Stimulated activated CD8-positive, alpha-beta memory T cell treated with anti-CD3 and anti-CD28 coated beads, Interleukin-4, amount 100 ng/mL, for 4 hours (primary cell): ENCODE data around the gene CAMK2A.
"Not testable (repeated sequence)": the region's sequence is repeated elsewhere in the genome, so short reads cannot be mapped to it uniquely, and the experiment has no call there.

Experiments used
- DNase-seq, 2 donors: peaks; one replicate each; pipeline ENCODE4 v3.0.0-alpha.2; 2020; ENCODE audit warnings: low read depth in 2 of 2, low spot score in 1 of 2

Gene CAMK2A

DNA sequence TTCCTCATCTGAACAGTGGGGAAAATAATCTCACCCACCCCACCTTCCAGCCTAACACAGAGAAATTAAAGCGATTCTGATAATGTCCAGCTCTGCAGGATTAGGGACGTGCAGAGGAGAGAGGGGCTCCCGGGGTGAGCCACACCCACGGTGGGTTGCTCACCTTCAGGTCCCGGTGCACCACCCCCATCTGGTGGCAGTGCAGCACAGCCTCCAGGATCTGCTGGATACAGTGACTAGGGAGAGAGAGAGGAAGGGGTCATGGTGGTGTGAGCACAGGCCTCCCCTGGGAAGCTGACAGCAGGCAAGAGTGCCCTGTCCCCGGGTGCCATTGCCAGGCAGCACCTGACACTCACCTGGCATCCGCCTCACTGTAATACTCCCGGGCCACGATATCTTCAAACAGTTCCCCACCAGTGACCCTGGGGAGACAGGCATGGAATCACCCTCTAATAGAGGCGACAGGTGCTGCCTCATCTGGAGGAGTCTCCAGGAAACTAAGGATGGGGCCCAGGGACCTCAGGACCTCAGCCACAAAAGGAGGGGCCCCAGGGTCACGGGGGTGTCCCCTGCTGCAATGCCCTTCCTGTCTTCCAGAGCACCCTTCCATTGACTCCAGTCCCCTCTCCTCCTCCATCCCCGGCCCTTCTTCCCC is 33.0 kb downstream of the CAMK2A start:
- no peak for DNase-seq

DNA sequence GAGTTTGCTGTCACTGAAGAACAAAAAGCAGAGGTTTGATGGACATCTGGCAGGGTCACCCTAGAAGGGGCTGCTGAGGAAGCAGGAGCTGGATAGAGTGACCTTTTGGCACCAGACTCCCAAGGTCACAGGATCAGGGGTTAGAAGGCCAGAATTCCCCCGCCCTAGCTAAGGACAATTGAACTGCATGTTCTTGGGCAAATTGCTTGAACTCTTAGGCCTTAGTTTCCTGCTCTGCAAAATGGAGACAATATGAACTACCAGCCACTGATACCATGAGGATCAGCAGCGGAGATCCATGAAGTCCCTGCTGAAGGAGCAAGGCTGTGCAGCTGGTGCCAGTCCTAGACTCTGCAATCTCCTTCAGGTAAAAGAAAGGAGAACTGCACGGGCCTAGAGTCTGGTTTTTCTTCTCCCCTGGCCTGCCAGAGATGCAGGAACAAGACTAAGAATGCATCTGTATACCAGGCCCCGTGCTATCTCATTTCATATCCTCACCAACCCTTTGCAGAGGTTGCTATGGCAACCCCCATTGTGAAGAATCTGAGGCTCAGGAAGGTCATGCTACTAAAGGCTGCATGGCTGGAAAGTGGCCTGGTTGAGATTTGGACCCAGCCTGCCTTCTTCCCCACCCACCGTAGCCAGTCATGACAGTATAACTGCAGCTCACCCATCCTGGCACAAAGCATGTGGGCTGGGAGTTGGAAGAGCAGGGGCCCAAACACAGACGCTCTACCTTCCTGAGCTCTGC is 33.7 kb downstream of the CAMK2A start:
- no peak for DNase-seq

DNA sequence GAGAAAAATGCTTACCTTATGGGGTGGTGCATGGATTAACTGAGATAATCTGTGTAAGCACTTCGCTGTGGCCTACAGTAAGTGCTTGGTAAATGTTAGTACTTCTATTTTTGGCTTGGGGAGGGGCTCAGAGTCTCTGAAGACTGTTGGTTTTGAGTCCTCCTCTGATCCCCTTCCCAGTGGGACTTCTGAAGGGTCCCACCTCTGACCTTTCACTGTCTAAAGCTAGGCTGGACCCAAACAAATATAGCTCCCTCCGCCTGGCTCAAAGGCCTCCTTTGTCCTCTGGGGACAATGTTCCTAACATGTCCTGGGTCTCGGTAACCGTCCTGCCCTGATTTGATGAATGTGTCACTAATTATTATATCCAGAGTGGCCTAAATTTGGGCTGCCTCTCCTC is 34.8 kb downstream of the CAMK2A start:
- DNase-seq: no peak

DNA sequence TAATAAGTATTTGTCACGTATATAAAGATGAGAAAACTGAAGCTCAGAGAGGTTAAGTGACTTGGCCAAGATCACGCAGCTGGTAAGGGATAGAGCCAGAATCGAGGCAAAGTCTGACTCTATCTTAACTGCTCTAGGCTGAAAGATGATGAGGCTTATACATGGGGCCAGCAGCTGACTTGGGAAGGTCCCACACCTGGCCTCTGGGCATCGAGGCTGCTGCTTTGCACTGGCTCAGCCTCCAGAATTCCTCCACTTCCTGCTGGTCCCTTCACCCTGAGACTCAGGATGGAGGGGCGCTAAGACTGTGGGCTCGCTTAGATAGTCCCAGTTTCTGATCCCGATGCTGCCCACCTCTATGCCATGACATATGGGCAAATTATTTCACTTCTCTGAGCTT is 35.2 kb downstream of the CAMK2A start:
- no peak for DNase-seq

DNA sequence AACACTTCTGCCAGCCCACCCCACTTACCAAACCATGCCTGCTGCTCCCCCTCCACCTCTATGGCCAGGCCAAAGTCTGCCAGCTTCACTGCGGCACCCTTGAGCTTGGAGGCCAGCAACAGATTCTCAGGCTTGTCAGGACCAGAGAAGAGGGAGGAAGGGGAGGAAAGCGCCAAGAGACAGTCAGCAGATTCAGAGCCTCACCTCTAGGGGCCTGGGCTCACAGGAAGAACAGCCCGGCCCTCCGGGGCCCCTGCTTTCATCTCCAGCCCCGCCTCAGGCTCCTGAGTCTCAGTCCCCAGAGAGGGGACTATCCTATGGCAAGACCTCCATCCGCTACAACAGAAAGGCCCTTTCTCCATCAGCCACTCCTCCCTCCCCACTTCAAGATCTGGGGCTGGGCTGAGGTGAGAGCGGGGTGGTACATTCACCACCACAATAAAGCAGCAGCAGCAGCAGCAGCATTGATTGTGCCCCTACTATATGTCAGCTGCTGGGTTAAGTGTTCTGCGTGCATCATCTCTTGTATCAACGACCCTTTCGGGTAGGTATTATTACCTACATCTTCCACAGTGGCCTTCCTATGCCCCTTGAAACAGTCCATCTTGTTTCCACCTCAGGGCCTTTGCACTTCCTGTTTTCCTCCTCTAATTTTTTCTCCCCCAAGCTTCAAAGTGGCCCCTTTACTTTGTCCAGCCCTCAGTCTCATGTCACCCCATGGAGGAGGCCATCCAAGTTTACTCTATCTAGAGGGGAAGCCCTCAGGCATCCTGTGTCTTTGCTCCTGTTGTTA is 36.0 kb downstream of the CAMK2A start:
- DNase-seq: no peak

DNA sequence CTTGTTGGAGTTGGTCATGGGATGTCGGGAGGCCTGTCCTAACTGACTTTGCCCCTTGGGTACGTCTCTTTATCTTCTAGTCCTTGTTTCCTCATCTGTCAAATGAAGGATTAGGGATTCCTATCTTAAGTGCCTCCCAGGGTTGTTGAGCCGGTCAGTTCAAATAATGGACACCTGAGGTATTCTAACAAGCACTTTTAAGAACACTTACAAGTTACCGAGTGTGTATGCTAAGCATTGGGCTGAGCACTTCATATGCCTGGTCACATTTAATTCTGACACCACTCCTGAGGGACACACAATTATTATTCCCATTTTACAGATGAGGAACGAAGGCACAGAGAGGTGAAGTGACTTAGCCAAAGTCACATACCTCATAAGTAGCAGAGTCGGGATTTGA is 37.1 kb downstream of the CAMK2A start:
- DNase-seq: no peak

DNA sequence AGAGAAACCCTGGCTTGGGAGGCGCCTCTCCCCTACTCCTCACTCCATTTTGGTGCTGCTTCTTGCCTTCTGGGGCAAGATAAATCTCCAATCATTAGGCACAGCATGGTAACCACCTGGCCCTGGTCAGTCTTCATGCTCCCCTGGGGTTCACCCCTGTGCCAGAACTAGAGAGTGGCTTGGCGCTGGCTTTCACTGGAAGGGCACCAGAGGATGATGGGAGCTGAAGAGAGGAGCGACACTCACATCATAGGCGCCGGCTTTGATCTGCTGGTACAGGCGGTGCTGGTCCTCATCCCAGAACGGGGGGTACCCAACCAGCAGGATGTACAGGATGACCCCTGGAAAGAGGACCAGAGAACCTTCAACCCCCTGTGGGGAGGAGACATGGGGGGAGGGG is 38.1 kb downstream of the CAMK2A start:
- DNase-seq: no peak

DNA sequence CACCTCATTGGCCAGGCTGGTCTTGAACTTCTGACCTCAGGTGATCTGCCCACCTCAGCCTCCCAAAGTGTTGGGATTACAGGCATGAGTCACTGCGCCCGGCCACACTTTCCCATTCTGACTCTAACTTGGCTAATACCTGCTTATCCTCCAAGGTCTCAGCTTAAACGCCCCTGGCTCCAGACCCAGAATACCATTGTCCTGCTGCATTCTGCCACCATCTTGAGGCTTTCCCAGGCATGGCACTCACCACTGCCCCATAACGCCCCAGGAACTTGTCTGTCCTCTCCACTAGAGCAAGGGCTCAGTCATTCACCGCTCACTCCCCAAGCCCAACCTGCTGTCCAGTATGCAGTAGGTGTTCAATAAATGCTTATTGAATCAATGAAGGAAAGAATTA is 39.8 kb downstream of the CAMK2A start:
- no peak for DNase-seq

DNA sequence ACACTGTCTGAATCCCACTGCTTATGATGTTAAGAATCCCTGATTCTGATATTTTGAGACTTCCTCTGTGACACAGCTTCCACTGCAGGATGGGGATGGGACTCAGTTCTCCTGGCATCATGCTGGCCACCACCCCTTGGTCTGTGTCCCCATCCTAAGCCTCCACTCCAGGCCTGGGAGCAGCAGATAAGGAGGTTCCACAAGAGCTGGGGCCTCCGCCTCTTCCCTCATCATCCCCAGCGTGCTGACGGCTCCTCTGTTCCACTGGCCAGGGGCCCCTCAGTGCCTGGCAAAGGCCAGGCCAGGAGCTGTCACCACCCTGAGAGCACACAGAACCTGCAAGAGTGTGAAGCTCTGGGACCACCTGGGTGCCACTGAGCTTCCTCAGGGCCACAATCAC is 40.6 kb downstream of the CAMK2A start:
- DNase-seq: no peak

DNA sequence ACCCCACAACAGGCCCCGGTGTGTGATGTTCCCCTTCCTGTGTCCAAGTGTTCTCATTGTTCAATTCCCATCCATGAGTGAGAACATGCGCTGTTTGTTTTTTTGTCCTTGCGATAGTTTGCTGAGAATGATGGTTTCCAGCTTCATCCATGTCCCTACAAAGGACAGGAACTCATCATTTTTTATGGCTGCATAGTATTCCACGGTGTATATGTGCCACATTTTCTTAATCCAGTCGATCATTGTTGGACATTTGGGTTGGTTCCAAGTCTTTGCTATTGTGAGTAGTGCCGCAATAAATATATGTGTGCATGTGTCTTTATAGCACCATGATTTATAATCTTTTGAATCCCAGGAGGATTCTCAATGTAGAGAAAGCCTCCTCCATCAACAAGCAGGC is 41.1 kb downstream of the CAMK2A start:
- DNase-seq: not testable (repeated sequence)

DNA sequence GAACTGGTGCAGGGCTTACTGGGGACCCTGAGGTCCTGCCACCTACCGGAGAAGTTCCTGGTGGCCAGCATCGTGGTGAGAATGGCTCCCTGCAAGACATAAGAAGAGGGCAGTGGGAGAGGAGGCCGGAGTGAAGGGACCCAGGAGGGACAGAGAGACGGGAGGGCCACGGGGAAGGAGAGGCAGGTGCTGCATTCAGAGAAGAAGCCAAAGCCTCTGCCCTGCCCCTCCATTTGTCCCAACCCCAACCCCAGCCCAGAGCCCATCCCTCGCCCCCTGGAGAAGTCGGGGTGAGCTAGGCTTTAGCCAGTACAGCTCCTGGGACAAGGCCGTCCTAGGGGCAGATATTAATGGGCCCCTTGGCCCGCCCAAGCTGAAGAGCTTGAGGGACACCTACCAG is 41.8 kb downstream of the CAMK2A start:
- no peak for DNase-seq

DNA sequence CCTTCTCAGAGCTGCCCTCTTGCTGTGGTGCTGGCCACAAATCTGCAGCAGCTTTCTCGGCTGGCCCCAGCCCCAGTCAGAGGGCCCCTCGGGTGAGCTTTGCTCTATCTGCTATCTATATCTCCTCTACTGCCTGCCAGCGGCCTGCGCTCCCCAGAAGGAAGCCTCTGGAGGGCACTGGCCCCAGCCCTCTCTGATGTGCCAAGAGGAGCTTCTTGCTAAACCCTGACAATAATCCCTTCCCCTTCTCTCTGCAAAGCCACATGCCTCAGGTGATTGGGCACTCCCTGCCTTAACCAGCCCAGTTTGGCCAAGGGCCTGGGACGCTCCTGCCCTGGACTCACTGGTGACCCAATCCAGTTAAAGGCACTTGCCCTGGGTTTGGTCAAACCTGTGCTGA is 42.7 kb downstream of the CAMK2A start:
- no peak for DNase-seq

DNA sequence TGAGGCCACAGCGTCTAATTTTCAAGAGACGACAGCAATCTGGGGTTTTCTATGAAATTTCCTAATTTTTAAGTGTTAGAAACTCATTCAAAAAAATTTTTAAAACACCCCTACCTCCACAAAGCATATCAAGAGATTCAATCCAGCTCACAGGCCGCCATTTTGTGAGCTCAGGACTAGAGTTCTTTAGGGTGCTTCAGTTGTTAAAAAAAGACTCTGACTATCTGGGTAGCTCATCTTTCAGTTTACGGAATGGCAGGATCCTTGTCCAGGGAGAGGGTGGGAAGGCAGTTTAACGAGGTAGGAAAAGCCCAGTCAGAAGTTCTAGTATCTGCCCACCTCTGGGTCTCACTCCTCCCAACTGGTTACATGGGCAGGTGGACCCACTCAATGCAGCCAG is 43.1 kb downstream of the CAMK2A start:
- no peak for DNase-seq

DNA sequence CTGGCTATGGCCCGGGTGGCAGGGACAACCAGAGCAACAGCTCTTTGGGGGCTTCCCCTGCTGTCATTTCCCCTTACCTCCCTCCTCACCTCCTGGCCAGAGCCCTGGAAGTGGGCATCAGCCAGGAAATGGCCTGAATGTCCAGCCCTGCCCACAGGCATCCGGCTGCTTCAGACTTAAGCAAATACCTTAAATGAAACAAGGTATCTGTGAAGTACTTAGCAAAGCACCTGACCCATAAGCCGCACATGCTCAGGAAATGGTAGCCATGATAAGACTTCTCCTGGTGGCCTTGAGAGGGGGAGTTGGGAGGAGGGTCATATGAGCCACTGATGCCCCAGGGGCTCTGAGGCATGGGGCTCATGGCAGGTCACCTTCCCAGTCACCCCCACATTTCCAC is 43.8 kb downstream of the CAMK2A start:
- no peak for DNase-seq

DNA sequence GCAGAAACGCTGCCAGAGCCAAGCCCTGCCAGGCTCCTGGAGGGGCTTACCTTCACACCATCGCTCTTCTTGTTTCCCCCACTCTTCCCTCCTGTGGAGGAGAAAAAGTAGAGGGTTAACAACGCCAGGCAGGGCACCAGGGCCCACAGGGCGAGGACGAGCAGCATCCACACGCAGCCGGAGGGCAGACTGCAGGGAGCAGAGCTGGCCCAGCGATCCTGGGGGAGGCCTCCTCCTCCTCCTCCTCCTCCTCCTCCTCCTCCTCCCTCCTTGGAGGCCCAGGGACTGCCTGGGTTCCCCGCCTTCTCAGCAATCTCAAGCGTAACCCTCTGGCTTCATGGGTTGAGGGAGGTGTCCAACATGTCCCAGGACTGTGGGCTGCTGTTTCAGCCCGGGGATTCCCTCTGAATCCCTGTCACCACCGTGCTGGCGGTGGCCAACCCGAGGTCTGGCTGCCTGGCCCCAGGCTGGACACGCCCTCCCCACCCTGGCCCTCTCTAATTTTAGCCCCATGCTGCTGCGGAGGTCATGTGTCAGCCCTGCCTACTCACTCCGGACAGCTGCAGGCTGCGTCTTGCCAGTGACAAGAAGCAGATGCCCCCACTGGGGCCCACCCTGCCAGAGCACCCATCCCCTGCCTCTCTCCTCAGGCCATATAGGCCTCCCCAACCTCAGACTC is 44.3 kb downstream of the CAMK2A start:
- DNase-seq: no peak

DNA sequence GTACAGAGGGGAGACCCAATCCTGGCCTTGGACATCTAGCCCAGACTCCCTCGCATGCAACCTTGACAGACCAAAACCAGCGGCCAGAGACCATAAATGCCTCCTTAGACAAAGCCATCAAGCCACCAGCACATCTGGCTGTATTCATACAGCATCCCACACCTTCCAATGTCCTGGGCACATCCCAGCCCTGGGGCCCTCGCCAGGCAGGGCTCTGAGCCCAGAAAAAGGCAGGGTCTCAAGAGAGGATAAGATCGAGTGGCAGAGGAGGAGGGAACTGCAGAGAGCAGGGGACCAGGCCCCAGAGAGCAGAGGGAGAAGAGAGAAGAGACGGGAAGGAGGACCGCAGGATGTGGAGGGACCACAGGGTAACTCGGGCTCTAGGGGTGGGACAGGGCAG is 45.4 kb downstream of the CAMK2A start:
- no peak for DNase-seq

DNA sequence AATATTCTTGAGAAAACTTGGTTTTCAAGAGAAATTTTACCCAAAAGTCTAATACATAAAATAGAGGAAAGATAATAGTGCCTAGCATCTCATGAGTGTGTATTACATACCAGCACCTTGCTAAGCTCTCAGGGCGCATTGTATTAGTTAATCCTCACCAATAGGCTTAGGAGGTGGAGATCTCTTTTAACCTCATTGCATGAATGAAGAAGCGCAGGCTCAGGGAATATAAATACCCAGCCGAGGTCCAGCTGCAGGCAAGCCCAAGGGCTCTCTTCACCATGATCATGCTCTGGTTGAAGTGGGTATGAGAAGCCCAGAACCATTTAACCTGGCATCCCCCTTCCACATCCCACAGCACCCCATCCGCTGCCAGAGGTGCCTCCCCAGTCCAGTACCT is 46.0 kb downstream of the CAMK2A start:
- DNase-seq: no peak

DNA sequence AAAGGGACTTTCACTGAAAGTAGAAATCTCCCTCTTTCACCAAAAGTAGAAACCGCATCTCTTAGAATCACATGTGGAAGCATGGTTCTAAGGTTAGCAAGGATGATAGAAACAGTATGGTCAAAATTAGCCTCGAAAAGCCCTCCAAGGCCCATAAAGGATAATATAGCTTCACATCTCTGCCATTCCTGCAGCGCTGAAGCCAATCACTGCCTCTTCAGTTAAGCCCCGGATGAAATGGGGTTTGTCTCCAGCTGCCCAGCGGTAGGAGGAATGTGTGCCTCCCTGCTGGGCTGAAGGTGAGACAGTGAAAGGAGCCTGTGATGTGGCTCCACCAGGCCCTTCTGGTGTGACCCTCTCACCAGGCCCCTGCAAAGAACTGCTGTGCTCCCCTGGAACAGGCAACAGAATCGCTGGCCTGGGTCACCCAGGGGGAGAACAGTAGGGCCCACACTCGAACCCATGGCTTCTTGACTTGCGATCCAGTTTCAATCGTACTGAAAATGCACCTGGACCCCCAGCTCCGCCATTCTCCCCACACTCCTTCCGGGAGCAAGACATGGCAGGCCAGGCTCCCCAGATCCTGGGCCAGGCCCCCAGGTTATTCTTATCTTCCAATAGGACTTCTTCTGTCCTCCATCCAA is 47.2 kb downstream of the CAMK2A start:
- no peak for DNase-seq

DNA sequence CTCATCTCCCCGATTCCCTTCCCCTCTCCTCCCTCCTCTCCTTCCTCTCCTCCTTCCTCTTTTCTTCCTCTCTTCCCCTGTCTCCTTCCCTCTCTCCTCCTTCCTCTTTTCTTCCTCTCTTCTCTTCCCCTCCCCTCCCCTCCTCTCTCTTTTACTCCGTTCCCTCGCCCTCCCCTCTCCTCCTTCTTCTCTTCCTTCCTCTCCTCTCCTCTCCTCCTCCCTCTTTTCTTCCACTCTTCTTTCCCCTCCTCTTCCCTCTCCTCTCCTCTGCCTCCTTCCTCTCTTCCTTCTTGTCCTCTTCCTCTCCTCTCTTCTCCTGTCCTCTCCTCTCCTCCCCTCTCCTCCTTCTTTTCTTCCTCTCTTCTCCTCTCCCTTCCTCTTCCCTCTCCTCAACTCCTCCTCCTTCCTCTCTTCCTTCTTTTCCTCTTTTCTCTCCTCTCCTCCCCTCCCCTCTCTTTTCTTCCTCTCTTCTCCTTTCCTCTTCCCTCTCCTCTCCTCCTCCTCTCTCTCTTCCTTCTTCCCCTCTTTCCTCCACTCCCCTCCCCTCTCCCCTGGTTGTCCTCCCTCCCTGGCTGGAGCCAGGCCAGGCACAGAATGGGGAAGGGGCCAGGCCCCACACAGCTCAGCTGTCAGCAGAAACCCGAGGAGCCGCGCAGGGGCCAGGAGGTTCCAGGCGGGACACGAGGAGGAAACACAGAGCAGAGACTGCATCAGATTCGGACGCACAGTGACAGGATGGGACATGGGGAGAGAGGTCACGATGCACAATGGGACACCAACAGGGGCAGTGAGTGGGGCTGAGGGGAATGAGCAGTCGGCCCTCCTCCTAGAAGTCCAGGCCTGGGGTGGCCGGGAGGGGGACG is 48.0 kb downstream of the CAMK2A start:
- DNase-seq: no peak

DNA sequence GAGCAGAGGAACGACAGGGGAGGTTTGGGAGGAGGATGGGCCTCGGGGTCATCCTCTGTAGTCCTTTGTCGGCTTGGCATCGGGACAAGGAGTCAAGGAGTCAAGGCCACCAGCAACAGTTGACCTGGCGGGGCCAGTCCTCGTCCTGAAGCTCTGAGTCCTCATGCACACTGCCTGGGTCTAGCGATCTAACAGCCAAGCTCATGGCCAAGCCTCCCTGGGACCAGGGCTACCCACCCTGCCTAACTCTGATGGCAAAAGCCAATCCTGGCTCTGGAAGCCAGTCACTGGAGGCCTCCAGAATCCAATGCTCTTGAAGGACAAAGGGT is 49.8 kb downstream of the CAMK2A start:
- DNase-seq: no peak
